Sigmoid colon (tissue), 4 donors: ENCODE results near the gene PLXNA4.

ENCODE experiments used
- CTCF ChIP-seq, 4 experiments: fragments of 450-650 bp in 3 of 4; fragments of 200-600 bp in 1 of 4; IDR thresholded peaks; one replicate each; pipeline ENCODE4 v1.5.1; 2016 to 2019; ENCODE audit warnings: antibody characterized with exemption in 4 of 4, mild to moderate bottlenecking in 3 of 4, moderate library complexity in 2 of 4
- EP300 ChIP-seq, 4 donors: sonication (generic); formaldehyde crosslinking; IDR thresholded peaks; one replicate each; pipeline ENCODE4 v1.6.1; 2017; ENCODE audit warnings: antibody characterized with exemption in 4 of 4
- POLR2A ChIP-seq, 2 donors: fragments of 450-650 bp; IDR thresholded peaks; one replicate each; pipeline ENCODE4 v1.6.1; 2016; ENCODE audit warnings: antibody characterized with exemption in 2 of 2, mild to moderate bottlenecking in 2 of 2, moderate library complexity in 2 of 2
- POLR2AphosphoS5 ChIP-seq, 4 donors: sonication (generic); formaldehyde crosslinking; IDR thresholded peaks; one replicate each; pipeline ENCODE4 v1.6.1; 2017; ENCODE audit warnings: antibody characterized with exemption in 4 of 4

- TF ChIP-seq EP300 (IDR thresholded peaks at IDR 0.05) (no peak), POLR2A (IDR thresholded peaks at IDR 0.05) (no peak), CTCF (IDR thresholded peaks at IDR 0.05) (no peak), POLR2AphosphoS5 (IDR thresholded peaks at IDR 0.05) (no peak)
These were observed 348.0 kb downstream of the PLXNA4 start for GRCh38 chr7:132228240-132228639.
